GM18502 (cell line): ENCODE measurements around the gene FTCD.
"Not testable (repeated sequence)": the region's sequence is repeated elsewhere in the genome, so short reads cannot be mapped to it uniquely, and the experiment has no call there.

Source experiments
- ATAC-seq: cut with Tn5 transposase; IDR thresholded peaks from one replicate; pipeline ENCODE4 v1.9.1; 2021; ENCODE audit warnings: mild to moderate bottlenecking; ENCODE audit not compliant: unreplicated experiment, poor library complexity

FTCD gene

GRCh38 chr21:46171996-46172862 is 16.9 kb upstream of the FTCD start:
- ATAC-seq: no peak

GRCh38 chr21:46171585-46171984 is 16.2 kb upstream of the FTCD start:
- ATAC-seq: no peak

- not testable (repeated sequence) for ATAC-seq
These were observed 15.2 kb upstream of the FTCD start for GRCh38 chr21:46170436-46171193.

- no peak for ATAC-seq
These were observed 13.4 kb upstream of the FTCD start for GRCh38 chr21:46168659-46169386.

DNA sequence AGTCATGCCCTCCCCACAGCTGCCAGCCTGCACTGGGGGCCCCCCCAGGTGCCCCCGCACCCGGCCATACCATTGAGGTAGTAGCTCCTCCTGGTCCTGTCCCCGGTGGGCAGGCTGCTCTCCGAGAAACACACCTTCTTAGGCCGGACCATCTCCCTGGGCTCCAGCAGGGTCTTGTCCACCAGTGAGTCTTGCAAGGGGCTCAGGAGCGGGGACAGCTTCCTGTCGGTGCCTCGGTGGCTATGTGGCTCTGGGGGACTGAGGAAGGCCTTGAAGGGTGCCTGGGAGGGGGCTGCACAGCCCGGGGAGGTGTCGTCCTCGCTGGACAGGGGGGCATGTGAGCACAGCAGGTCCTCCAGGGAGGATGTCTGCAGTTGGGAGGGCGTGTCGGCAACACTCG is 12.9 kb upstream of the FTCD start:
- ATAC-seq: no peak

DNA sequence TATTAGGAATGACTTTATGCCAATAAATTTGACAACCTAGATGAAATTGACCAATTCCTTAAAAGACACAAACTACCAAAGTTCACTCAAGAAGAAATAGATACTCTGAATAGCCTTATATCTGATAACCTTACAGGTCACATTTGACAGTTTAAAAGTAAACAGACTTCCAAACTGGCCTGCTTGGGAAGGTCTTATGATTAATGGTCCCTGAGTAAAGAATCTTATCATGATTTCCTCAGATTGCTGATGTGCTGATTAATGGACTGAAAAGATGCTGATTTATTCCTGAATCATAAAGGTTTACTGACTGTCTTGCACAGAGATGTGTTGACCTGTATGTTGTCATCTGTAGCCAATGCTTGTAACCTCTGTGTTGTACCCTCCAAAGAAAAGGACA is 9.7 kb upstream of the FTCD start:
- ATAC-seq: no peak

DNA sequence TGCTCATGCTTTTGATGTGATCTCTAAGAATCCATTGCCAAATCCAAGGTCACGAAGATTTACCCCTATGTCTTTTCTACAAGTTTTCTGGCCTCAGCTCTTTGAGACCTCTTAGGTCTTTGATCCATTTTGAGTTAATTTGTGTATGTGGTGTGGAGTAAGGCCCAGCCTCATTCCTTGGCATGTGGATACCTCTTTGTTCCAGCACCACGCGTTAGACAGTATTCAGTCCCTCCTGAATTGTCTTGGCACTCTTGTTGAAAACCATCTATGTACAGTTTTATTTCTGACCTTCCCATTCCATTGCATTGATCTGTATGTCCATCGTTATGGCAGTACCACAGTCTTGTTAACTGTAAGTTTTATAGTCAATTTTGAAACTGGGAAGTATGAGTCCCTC is 8.0 kb upstream of the FTCD start:
- ATAC-seq: no peak

DNA sequence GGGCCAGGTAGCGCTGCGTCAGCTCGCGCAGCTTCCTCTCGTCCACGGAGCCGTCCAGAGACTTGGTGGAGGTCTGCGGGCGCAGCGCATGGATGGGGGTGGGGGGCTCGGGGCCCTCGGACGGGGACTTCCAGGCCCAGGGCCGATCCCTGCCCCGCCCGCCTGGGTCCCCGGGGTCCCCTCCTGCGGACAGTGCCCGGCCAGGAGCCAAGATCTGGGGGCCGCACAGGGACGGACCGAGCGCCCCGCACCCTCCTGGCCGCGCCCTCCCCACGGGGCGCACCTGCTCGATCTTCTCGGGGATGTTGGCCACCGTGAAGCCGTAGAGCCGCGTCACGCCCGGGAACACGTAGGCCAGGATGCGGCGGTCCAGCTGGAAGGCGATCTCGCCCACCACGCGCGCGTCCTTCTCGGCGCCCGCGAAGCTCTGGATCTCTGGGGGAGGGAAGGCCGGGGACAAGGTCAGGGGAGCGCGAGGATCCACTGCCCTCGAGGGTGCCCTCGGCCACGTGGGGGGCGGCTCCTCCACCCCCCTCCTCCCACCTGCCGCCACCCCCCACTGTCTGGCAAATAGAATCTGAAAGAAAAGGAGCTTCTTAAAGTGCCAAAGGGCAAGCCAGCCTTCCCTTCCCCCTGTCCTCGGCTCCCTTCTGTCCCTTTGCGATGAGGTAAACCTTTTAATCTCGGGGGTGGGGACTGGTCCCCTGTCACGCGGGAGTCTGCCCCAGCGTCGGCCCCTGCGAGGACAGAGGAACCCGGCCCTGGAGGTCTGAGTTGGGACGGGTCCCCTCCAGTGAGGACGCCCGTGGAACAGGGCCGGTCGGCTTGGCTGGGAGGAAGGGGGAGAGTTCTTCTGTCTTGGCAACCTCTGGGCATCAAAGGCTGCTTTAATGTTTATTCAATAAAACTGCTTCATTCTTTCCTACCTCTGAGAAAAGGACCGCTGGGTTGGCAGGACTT is 6.5 kb upstream of the FTCD start:
- no peak for ATAC-seq

DNA sequence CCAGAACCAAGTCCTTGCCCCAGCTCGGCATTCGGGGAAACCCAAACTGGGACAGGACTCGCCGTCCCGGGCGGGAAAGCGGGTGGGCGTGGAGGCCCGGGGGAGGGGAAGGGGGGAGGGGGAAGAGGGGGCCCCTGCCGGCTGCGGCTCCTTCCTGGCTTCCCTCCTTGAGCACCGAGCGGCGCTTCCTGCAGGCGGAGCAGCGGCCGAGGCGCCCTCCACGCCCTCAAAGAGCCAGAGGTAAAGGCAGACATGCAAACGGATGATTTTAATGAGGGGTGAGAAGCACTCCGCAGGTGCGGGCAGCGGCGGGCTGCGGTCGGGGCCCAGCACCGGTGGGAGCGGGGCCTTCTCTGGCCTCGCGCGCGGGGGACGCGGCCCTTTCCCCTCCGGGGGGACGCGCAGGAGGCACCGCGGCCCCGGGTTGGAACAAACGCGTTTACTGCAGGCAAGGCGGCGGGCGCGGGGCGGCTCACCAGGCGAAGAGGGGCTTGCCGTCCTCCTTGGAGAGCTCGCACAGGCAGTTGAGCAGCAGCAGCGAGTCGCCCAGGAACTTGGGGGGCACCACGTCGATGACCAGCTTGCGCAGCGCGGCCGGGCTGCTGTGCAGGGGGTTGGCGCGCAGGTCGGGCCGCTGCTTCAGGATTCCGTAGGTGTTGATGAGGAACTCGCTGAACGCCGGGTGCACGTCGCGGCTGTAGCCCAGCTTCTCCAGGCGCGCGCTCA is 5.7 kb upstream of the FTCD start:
- no peak for ATAC-seq

- no peak for ATAC-seq
These were observed 5.2 kb upstream of the FTCD start for GRCh38 chr21:46160657-46160906.

- ATAC-seq: no peak
These were observed 4.7 kb upstream of the FTCD start for GRCh38 chr21:46159841-46160656.

DNA sequence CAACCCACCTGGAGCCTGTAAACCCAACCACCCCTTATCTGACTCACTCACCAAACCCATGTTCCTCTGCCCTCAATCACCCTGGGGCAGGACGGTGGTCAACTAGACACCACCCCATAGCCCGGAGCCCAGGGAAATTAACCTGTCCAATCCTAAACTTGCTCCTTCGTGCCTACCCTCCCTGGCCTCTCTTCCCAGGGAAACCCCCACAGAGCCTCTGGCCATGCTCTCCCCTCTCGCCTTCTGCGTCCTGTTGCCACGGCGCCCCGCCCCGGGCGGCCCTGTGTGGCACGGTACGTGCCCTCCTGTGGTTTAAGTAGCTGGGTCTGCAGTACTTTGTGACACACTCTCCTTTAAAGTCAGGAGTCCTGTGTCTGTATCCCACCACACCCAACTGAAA is 4.0 kb upstream of the FTCD start:
- no peak for ATAC-seq

GRCh38 chr21:46158666-46159300 is 3.4 kb upstream of the FTCD start:
- no peak for ATAC-seq

GRCh38 chr21:46157987-46158451 is 2.6 kb upstream of the FTCD start:
- no peak for ATAC-seq

DNA sequence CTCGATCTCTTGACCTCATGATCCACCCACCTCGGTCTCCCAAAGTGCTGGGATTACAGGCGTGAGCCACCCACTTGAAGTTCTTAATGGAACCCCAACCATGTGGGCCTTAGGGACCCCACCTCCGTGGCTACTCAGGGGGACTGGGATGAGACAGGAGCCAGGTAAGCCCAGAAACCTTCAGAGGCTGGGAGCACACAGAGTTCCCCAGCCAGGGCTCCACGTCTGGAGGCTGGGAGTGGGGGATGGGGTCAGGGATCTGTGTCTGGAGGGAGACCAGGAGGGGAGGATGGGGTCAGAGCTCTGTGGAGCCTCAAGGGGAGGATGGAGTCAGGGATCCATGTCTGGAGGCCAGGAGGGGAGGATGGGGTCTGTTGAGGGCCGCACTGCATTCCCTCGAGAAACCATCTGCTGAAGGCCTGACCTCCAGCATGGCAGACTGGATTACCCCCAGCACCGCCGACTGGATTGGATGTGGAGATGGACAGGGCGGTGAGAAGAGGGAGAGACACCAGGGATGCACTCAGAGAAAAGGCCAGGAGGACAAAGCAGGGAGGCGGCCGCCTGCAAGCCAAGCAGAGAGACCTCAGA is 2.1 kb upstream of the FTCD start:
- ATAC-seq: no peak

- ATAC-seq: no peak
These were observed 1.3 kb upstream of the FTCD start for GRCh38 chr21:46156678-46157077.

DNA sequence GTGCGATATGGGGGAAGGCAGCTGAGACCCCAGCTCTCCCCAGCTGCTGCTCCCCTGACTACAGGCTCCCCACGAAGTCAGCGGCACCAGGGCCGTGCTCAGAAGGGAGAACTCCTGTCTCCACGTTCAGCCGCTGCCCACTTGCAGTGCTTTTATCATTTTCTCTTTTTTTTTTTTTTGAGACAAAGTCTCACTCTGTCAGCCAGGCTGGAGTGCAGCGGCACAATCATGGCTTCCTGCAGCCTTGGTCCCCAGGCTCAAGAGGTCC is 933 bp upstream of the FTCD start:
- no peak for ATAC-seq

DNA sequence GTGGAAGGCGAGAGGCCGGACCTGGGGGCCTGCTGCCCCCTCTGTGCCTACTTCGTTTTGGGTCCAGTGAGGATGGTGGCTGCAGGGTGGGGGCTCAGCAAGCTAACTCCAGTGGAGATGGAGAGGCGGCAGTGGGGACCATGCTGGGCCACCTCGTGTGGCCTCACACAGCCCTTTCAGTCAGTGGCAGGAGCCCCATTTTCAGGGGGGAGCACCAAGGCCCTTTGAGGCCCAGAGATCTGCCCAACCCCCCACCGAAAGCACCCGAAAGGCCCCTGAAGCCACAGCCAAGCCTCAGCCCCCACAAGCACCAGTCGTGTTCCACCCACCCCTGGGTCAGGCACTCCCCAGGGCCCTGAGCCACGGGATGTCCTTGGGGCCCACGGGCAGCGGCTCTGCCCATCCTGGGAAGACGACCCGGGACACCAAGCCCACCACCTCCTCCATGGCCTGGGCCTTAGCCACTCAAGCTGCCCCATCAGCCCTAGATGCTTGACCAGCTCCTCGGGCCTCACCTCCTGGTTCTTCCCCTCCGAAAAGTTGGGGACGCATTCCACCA is 345 bp downstream of the FTCD start:
- no peak for ATAC-seq
